Left lung (tissue), 10 donors: ENCODE data around the gene UGCG. TPM values are rescaled to one million over a fixed set of nuclear protein-coding genes. Genes with fewer than 3 reads are reported as not detected.
"Not testable (repeated sequence)": the region's sequence is repeated elsewhere in the genome, so short reads cannot be mapped to it uniquely, and the experiment has no call there.

Source experiments
- ATAC-seq: fragments of 200-7000 bp; cut with Tn5 transposase; one replicate; pipeline ENCODE4 v1.9.1; 2020; ENCODE audit warnings: moderate library complexity
- DNase-seq, 4 donors: peaks; one replicate each; pipeline ENCODE4 v3.0.0-alpha.2; 2013 to 2020
- H3K27ac ChIP-seq, 2 donors: fragments of 200-600 bp; sonication (generic) in 1 of 2; one replicate each; pipeline versions ENCODE4 v1.5.0 to v1.8.0; 2020 to 2021
- H3K27me3 ChIP-seq, 2 donors: fragments of 200-600 bp; sonication (generic) in 1 of 2; one replicate each; pipeline versions ENCODE4 v1.5.0 to v1.8.0; 2020 to 2021
- H3K36me3 ChIP-seq, 2 donors: fragments of 200-600 bp; sonication (generic) in 1 of 2; one replicate each; pipeline versions ENCODE4 v1.5.0 to v1.8.0; 2020 to 2021
- H3K4me1 ChIP-seq, 2 donors: fragments of 200-600 bp; one replicate each; pipeline ENCODE4 v1.8.0; 2021
- H3K4me3 ChIP-seq, 2 donors: fragments of 200-600 bp; sonication (generic) in 1 of 2; one replicate each; pipeline versions ENCODE4 v1.5.0 to v1.8.0; 2020 to 2021; ENCODE audit warnings: mild to moderate bottlenecking in 1 of 2
- H3K9me3 ChIP-seq, 2 donors: fragments of 200-600 bp; sonication (generic) in 1 of 2; one replicate each; pipeline versions ENCODE4 v1.5.0 to v1.8.0; 2020 to 2021
- CTCF ChIP-seq, 2 donors: fragments of 200-600 bp; sonication (generic) in 1 of 2; IDR thresholded peaks; one replicate each; pipeline versions ENCODE4 v1.5.0 to v1.8.0; 2021; ENCODE audit warnings: antibody characterized with exemption in 2 of 2
- intact Hi-C, 2 donors: fragments of 100-400 bp; cut with DNase I; formaldehyde crosslinking; loops; one replicate each; pipeline versions ENCODE4 v1.11.2 to v1.14.2; 2022
- polyA plus RNA-seq, 6 donors: library from polyadenylated mRNA; unstranded; fragments of 120-200 nt; gene quantifications; one replicate each; pipeline ENCODE4 v1.2.1, GENCODE V29; 2013; ENCODE audit not compliant: insufficient read length in 6 of 6
- total RNA-seq, 2 donors: library from RNA; stranded (reverse); fragmentation: NEBNext Ultra II Directional; extraction: Animal tissue kit (Norgen Biotek cat#: 25700); gene quantifications; one replicate each; pipeline ENCODE4 v1.2.1, GENCODE V29; 2021
- donor health status: DM: no; HTN: yes; CAD: no.
- donor health status: DM: no; HTN: no; CAD: no.

UGCG gene
- total and polyA plus RNA-seq, 8 donors = 29.0 to 74.3 (median 50.3) TPM

- TF ChIP-seq CTCF (IDR thresholded peaks at IDR 0.05) = no peak
- H3K27ac ChIP-seq = peak overlapping the region in 1 of 2 donors; percentile 26
- peaks cover 0 to 22% of the 10 kb centered on the region in 2 donors for H3K4me1 ChIP-seq
- no peaks in the 10 kb centered on the region for H3K27me3 ChIP-seq
- intact Hi-C loops = no loop called here
- ATAC-seq (peak; percentile 38), DNase-seq (no peak)
- no peaks in the 10 kb centered on the region for H3K36me3 ChIP-seq
- H3K9me3 ChIP-seq = no peaks in the 10 kb centered on the region
- no peak overlapping the region for H3K4me3 ChIP-seq
These were observed 47.7 kb downstream of the UGCG start for GRCh38 chr9:111944241-111944866.

- intact Hi-C loops = no loop called here
- Histone ChIP-seq H3K36me3 (no peaks in the 10 kb centered on the region), H3K4me3 (no peak overlapping the region), H3K27ac (peak overlapping the region in 1 of 2 donors; percentile 26), H3K9me3 (no peaks in the 10 kb centered on the region), H3K4me1 (peaks cover 0 to 22% of the 10 kb centered on the region in 2 donors), H3K27me3 (no peaks in the 10 kb centered on the region)
- TF ChIP-seq CTCF (IDR thresholded peaks at IDR 0.05) = no peak
- peak in 1 of 4 donors; percentile 39 for DNase-seq
- peak; percentile 30 for ATAC-seq
These were observed 48.6 kb downstream of the UGCG start for GRCh38 chr9:111945216-111945615.

DNA sequence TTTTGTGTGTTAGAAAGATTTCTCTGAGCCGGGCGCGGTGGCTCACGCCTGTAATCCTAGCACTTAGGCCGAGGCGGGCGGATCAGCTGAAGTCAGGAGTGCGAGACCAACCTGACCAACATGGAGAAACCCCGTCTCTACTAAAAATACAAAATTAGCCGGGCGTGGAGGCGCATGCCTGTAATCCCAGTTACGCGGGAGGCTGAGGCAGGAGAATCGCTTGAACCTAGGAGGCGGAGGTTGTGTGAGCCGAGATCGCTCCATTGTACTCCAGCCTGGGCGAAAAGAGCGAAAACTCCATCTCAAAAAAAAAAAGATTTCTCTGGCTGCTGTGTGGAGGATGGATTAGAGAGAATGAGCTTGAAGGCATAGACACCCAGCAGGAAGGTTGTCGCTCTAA lies 51.5 kb downstream of the UGCG start:
- DNase-seq, ATAC-seq, intact Hi-C loops, H3K27ac ChIP-seq, H3K9me3 ChIP-seq, H3K36me3 ChIP-seq, H3K27me3 ChIP-seq, H3K4me3 ChIP-seq: not testable (repeated sequence)
- peaks cover 0 to 22% of the 10 kb centered on the region in 2 donors for H3K4me1 ChIP-seq

DNA sequence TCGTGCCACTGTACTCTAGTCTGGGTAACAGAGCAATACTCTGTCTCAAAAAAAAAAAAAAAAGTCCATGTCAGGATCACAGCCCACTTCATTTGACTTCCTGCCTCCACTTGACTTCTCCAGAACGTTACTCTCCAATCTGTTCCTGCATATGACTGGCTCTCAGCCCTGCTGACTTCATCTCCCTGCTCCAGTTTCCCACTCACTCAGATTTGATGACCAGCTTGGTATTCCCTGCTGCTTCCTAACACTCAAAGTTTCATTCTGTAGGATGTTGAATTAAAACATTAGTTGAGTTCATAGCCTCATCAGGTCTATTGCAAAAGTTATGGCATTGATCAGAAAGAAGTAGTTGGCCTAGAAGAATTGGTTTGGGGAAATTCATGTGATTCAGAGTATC lies 52.3 kb downstream of the UGCG start:
- DNase-seq (no peak), ATAC-seq (peak; percentile 22)
- H3K4me1 ChIP-seq = peaks cover 0 to 28% of the 10 kb centered on the region in 2 donors
- no peaks in the 10 kb centered on the region for H3K27me3 ChIP-seq
- no peaks in the 10 kb centered on the region for H3K36me3 ChIP-seq
- H3K9me3 ChIP-seq = no peaks in the 10 kb centered on the region
- H3K27ac ChIP-seq = no peak overlapping the region
- H3K4me3 ChIP-seq = no peak overlapping the region
- no peak for TF ChIP-seq CTCF (IDR thresholded peaks at IDR 0.05)
- intact Hi-C loops = no loop called here

DNA sequence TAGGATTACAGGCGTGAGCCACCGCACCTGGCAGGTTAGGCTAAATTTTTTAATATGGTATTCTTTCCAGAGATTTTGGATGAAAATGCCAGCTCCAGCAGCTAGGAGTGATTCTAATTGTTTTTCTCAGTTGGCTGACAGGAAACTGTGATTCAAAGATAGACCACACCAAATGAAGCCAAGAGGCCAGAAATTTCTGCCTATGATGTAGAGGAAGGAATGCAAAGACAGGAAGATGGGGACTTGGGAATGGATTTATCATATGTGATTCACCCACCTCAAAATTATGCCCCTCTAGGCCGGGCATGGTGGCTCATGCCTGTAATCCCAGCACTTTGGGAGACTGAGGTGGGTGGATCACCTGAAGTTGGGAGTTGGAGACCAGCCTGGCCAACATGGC lies 53.3 kb downstream of the UGCG start:
- no peak for TF ChIP-seq CTCF (IDR thresholded peaks at IDR 0.05)
- intact Hi-C loops = no loop called here
- H3K27me3 ChIP-seq = no peaks in the 10 kb centered on the region
- H3K9me3 ChIP-seq = no peaks in the 10 kb centered on the region
- ATAC-seq = no peak
- H3K4me1 ChIP-seq = peaks cover 0 to 19% of the 10 kb centered on the region in 2 donors
- H3K27ac ChIP-seq = no peak overlapping the region
- no peak overlapping the region for H3K4me3 ChIP-seq
- no peak for DNase-seq
- H3K36me3 ChIP-seq = no peaks in the 10 kb centered on the region

- no peak for DNase-seq
- H3K36me3 ChIP-seq = no peaks in the 10 kb centered on the region
- no peaks in the 10 kb centered on the region for H3K9me3 ChIP-seq
- peaks cover 0 to 12% of the 10 kb centered on the region in 2 donors for H3K4me1 ChIP-seq
- no peak for TF ChIP-seq CTCF (IDR thresholded peaks at IDR 0.05)
- ATAC-seq = no peak
- intact Hi-C loops = no loop called here
- H3K27ac ChIP-seq = no peak overlapping the region
- H3K4me3 ChIP-seq = no peak overlapping the region
- H3K27me3 ChIP-seq = no peaks in the 10 kb centered on the region
These were observed 55.9 kb downstream of the UGCG start for GRCh38 chr9:111952559-111952958.
